Liver (tissue), 3 donors: ENCODE data around the gene NFATC2.

Experiments
- ATF3 ChIP-seq: IDR thresholded peaks from 2 replicates; pipeline ENCODE4 v1.6.1; 2016; ENCODE audit warnings: antibody characterized with exemption
- CTCF ChIP-seq: fragments of 150-350 bp; IDR thresholded peaks from 2 replicates; pipeline ENCODE4 v1.5.1; 2017; ENCODE audit warnings: improper control_type of control experiment, low read depth, low read length; ENCODE audit not compliant: missing input control
- FOXA1 ChIP-seq: IDR thresholded peaks from 2 replicates; pipeline ENCODE4 v1.6.1; 2016; ENCODE audit warnings: antibody characterized with exemption
- GABPA ChIP-seq, 2 donors: IDR thresholded peaks in 1 of 2; conservative IDR thresholded peaks in 1 of 2; 2 replicates each; pipeline ENCODE4 v1.6.1; 2016; ENCODE audit warnings: antibody characterized with exemption in 2 of 2, mild to moderate bottlenecking in 1 of 2, moderate library complexity in 1 of 2
- JUND ChIP-seq, 2 donors: IDR thresholded peaks; 2 replicates each; pipeline ENCODE4 v1.6.1; 2016; ENCODE audit warnings: antibody characterized with exemption in 2 of 2
- MAX ChIP-seq: IDR thresholded peaks from 2 replicates; pipeline ENCODE4 v1.6.1; 2016; ENCODE audit warnings: antibody characterized with exemption
- NR2F2 ChIP-seq: IDR thresholded peaks from 2 replicates; pipeline ENCODE4 v1.6.1; 2016; ENCODE audit warnings: antibody characterized with exemption
- RAD21 ChIP-seq, 2 donors: IDR thresholded peaks; 2 replicates each; pipeline ENCODE4 v1.6.1; 2016; ENCODE audit warnings: antibody characterized with exemption in 2 of 2, mild to moderate bottlenecking in 2 of 2
- SP1 ChIP-seq: IDR thresholded peaks from 2 replicates; pipeline ENCODE4 v1.6.1; 2018; ENCODE audit warnings: antibody characterized with exemption, mild to moderate bottlenecking
- TAF1 ChIP-seq: conservative IDR thresholded peaks from 2 replicates; pipeline ENCODE4 v1.6.1; 2016; ENCODE audit warnings: antibody characterized with exemption, mild to moderate bottlenecking
- YY1 ChIP-seq: IDR thresholded peaks from 2 replicates; pipeline ENCODE4 v1.6.1; 2016; ENCODE audit warnings: antibody characterized with exemption, mild to moderate bottlenecking
- ZBTB33 ChIP-seq: IDR thresholded peaks from 2 replicates; pipeline ENCODE4 v1.6.1; 2016; ENCODE audit warnings: antibody characterized with exemption
- TF ChIP-seq, protein P1 (sequence below): IDR thresholded peaks from 2 replicates; pipeline ENCODE4 v1.6.1; 2016; ENCODE audit warnings: antibody characterized with exemption, mild to moderate bottlenecking
- donor health status: healthy.
- donor health status: healthy.

DNA sequence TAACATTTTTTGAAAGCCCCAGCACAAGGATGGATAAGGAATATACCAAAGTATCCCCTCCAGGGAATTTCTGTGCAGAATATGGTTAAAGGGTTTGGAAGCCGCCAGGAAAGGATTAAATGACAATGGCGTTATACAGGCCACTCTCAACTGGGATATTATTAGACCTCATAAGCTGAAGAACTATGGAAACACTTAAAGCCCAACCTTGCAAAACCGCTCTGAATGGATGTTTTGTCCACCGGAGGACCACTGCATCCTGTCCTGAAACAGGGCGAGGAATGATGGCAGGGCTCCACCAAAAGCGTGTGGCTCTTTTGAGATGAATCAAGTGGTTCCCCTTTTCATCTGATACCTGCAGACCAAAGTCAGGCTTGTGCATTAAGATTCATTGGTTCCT, 32.4 kb downstream of the NFATC2 start:
- TF ChIP-seq RAD21 (IDR thresholded peaks at IDR 0.05), result no peak
- no peak for TF ChIP-seq ATF3
- TF ChIP-seq YY1, result no peak
- TF ChIP-seq SP1, result no peak
- TF ChIP-seq CTCF, result no peak
- TF ChIP-seq, protein P1, sequence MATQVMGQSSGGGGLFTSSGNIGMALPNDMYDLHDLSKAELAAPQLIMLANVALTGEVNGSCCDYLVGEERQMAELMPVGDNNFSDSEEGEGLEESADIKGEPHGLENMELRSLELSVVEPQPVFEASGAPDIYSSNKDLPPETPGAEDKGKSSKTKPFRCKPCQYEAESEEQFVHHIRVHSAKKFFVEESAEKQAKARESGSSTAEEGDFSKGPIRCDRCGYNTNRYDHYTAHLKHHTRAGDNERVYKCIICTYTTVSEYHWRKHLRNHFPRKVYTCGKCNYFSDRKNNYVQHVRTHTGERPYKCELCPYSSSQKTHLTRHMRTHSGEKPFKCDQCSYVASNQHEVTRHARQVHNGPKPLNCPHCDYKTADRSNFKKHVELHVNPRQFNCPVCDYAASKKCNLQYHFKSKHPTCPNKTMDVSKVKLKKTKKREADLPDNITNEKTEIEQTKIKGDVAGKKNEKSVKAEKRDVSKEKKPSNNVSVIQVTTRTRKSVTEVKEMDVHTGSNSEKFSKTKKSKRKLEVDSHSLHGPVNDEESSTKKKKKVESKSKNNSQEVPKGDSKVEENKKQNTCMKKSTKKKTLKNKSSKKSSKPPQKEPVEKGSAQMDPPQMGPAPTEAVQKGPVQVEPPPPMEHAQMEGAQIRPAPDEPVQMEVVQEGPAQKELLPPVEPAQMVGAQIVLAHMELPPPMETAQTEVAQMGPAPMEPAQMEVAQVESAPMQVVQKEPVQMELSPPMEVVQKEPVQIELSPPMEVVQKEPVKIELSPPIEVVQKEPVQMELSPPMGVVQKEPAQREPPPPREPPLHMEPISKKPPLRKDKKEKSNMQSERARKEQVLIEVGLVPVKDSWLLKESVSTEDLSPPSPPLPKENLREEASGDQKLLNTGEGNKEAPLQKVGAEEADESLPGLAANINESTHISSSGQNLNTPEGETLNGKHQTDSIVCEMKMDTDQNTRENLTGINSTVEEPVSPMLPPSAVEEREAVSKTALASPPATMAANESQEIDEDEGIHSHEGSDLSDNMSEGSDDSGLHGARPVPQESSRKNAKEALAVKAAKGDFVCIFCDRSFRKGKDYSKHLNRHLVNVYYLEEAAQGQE, result no peak
- no peak for TF ChIP-seq GABPA (IDR thresholded peaks at IDR 0.05 in 1 of 2, conservative IDR thresholded peaks at IDR 0.05 in 1 of 2)
- no peak for TF ChIP-seq FOXA1
- no peak for TF ChIP-seq MAX
- no peak for TF ChIP-seq JUND (IDR thresholded peaks at IDR 0.05)
- TF ChIP-seq TAF1, result no peak
- TF ChIP-seq ZBTB33, result no peak
- TF ChIP-seq NR2F2, result no peak
